Measurements from ENCODE around the gene SLC15A4.

DNA sequence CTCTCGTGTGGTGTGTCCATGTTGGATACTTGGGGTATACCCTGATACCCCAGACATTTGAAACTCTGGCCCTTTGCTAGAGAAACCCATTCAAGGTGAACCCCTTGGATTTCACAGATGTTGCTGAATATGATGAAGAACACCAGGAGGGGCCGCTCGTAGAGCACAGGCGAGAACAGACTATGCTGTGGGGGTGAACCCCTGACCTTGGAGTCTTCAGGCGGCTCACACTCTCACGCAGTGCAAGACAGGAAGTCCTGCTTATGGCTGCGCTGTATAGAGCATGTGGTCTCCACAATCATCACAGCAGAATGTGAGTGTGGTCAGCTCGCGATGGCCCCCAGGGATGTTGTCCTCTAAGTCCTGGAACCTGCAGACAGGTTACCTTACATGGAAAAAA is 60.4 kb downstream of the SLC15A4 start:
- no peak for TF ChIP-seq POLR2A (IDR thresholded peaks at IDR 0.05; ENCODE audit: low read length)
- no peak for TF ChIP-seq BHLHE40 (IDR thresholded peaks at IDR 0.05; ENCODE audit: low read depth, low read length)
- TF ChIP-seq, protein P1, sequence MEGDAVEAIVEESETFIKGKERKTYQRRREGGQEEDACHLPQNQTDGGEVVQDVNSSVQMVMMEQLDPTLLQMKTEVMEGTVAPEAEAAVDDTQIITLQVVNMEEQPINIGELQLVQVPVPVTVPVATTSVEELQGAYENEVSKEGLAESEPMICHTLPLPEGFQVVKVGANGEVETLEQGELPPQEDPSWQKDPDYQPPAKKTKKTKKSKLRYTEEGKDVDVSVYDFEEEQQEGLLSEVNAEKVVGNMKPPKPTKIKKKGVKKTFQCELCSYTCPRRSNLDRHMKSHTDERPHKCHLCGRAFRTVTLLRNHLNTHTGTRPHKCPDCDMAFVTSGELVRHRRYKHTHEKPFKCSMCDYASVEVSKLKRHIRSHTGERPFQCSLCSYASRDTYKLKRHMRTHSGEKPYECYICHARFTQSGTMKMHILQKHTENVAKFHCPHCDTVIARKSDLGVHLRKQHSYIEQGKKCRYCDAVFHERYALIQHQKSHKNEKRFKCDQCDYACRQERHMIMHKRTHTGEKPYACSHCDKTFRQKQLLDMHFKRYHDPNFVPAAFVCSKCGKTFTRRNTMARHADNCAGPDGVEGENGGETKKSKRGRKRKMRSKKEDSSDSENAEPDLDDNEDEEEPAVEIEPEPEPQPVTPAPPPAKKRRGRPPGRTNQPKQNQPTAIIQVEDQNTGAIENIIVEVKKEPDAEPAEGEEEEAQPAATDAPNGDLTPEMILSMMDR (IDR thresholded peaks at IDR 0.05) = no peak
- no peak for TF ChIP-seq CHD2 (IDR thresholded peaks at IDR 0.05; ENCODE audit: low read length, partially characterized antibody)
- no peak for TF ChIP-seq REST (IDR thresholded peaks at IDR 0.05)
- TF ChIP-seq POLR2AphosphoS2 (conservative IDR thresholded peaks at IDR 0.05; ENCODE audit: low read length) = no peak
- no peak for TF ChIP-seq EHMT2 (IDR thresholded peaks at IDR 0.05; ENCODE audit: low read depth)
- TF ChIP-seq MAFK (IDR thresholded peaks at IDR 0.05; ENCODE audit: partially characterized antibody) = no peak
- TF ChIP-seq, protein P2, sequence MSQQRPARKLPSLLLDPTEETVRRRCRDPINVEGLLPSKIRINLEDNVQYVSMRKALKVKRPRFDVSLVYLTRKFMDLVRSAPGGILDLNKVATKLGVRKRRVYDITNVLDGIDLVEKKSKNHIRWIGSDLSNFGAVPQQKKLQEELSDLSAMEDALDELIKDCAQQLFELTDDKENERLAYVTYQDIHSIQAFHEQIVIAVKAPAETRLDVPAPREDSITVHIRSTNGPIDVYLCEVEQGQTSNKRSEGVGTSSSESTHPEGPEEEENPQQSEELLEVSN (IDR thresholded peaks at IDR 0.05; ENCODE audit: borderline replicate concordance, low read depth) = no peak
- TF ChIP-seq, protein P3, sequence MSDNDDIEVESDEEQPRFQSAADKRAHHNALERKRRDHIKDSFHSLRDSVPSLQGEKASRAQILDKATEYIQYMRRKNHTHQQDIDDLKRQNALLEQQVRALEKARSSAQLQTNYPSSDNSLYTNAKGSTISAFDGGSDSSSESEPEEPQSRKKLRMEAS (IDR thresholded peaks at IDR 0.05) = no peak
- no peak for TF ChIP-seq JUN (IDR thresholded peaks at IDR 0.05)
- no peak for TF ChIP-seq MYC (IDR thresholded peaks at IDR 0.05; ENCODE audit: borderline replicate concordance, low read length)
- no peak for TF ChIP-seq ZC3H11A (IDR thresholded peaks at IDR 0.05)
